Brain microvascular endothelial cell (primary cell): Measurements from ENCODE around the gene AFG1L.

Source experiments
- DNase-seq: peaks from one replicate; pipeline ENCODE4 v3.0.0-alpha.2; 2020
- H3K27ac ChIP-seq: fragments of 250-450 bp; sonication (Bioruptor Pico); 2 replicates; pipeline ENCODE4 v1.5.1; 2020; ENCODE audit warnings: mild to moderate bottlenecking, moderate library complexity
- H3K27me3 ChIP-seq: fragments of 250-450 bp; sonication (Bioruptor Pico); replicated peaks from 2 replicates; pipeline ENCODE4 v1.5.1; 2020; ENCODE audit warnings: mild to moderate bottlenecking
- H3K36me3 ChIP-seq: fragments of 250-450 bp; sonication (Bioruptor Pico); replicated peaks from 2 replicates; pipeline ENCODE4 v1.5.1; 2020; ENCODE audit warnings: mild to moderate bottlenecking
- H3K4me3 ChIP-seq: 2 replicates; pipeline ENCODE4 v1.5.1; 2011; ENCODE audit warnings: low read depth, mild to moderate bottlenecking, control low read depth, low read length, moderate library complexity
- CTCF ChIP-seq: IDR thresholded peaks from 2 replicates; pipeline ENCODE4 v1.5.1; 2011; ENCODE audit warnings: low read depth, mild to moderate bottlenecking, moderate library complexity, low read length, control low read depth, inconsistent platforms; ENCODE audit errors: missing control alignments
- in situ Hi-C: cut with HindIII; loops from 2 replicates; pipeline ENCODE4 v1.10.0; 2017; ENCODE audit warnings: low sequenced_read_pairs, low pct_ligation_motif_present

AFG1L gene

GRCh38 chr6:108565091-108565766, 270.4 kb downstream of the AFG1L start:
- Histone ChIP-seq H3K27ac (peak overlapping the region; percentile 57), H3K4me3 (no peak overlapping the region)
- no peak for DNase-seq

GRCh38 chr6:108565893-108566292, 271.0 kb downstream of the AFG1L start:
- no peak for TF ChIP-seq CTCF
- DNase-seq: no peak
- Histone ChIP-seq H3K27ac (peak overlapping the region; percentile 57), H3K36me3 (no peaks in the 10 kb centered on the region), H3K4me3 (no peak overlapping the region), H3K27me3 (no peaks in the 10 kb centered on the region)
- in situ Hi-C loops: no loop called here

More at GRCh38 chr6:108565091-108565766, 270.4 kb downstream of the AFG1L start:
- H3K27me3 ChIP-seq: no peaks in the 10 kb centered on the region
- in situ Hi-C loops: no loop called here
- TF ChIP-seq CTCF: no peak
- H3K36me3 ChIP-seq: no peaks in the 10 kb centered on the region

DNA sequence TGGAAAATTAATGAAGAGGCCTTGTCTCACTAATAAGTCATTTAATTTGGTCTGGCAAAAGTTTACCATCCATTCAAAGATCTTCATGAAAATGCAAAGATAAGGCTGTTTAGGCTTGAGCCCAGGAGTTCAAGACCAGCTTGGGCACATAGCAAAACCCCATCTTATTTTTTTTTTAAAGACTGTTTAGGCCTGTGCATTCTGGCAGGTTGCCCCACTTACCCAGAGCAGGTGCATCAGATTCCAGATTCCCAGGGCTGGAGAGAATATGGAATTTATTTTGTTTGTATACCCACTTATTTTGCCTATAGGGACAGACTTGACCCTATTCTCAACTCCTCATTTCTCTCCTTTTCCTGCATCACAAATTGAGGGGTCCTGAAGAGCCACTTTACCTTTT, 271.6 kb downstream of the AFG1L start:
- in situ Hi-C loops: no loop called here
- Histone ChIP-seq H3K27ac (peak overlapping the region; percentile 57), H3K4me3 (no peak overlapping the region), H3K36me3 (no peaks in the 10 kb centered on the region), H3K27me3 (no peaks in the 10 kb centered on the region)
- TF ChIP-seq CTCF: no peak
- no peak for DNase-seq

DNA sequence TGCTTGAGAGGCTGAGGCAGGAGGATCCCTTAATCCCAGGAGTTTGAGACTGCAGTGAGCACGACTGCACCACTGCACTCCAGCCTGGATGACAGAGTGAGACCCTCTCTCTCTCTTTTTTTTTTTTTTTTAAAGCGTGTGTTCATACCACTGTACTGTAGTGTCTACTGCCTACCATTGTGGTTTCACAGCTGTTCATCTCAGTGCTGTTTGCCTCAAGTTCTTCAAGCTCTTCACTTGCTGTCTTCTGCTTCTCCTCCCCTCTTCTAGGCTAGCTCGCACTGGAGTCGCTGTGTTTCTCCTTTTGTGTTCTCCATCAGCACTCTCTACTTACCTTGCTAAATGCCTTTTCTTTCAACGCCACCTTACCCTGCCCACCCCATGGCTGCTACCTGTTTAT, 273.2 kb downstream of the AFG1L start:
- no peak for DNase-seq
- in situ Hi-C loops: no loop called here
- Histone ChIP-seq H3K36me3 (no peaks in the 10 kb centered on the region), H3K4me3 (no peak overlapping the region), H3K27ac (no peak overlapping the region), H3K27me3 (no peaks in the 10 kb centered on the region)
- TF ChIP-seq CTCF: no peak

- no peaks in the 10 kb centered on the region for H3K27me3 ChIP-seq
- no peak overlapping the region for H3K4me3 ChIP-seq
- no peaks in the 10 kb centered on the region for H3K36me3 ChIP-seq
- in situ Hi-C loops: no loop called here
- DNase-seq: no peak
- TF ChIP-seq CTCF: no peak
- no peak overlapping the region for H3K27ac ChIP-seq
These were observed 273.9 kb downstream of the AFG1L start for GRCh38 chr6:108568551-108569305.
